ENCODE data around the gene RAB11A.

The RAB11A gene

GRCh38 chr15:65834603-65835282 is 34.5 kb upstream of the RAB11A start:
- DNase-seq (ENCODE audit: low read depth, low spot score) = no peak
- in situ Hi-C loops (cut with HindIII; ENCODE audit: low sequenced_read_pairs) = no loop called here
- TF ChIP-seq, protein P1, sequence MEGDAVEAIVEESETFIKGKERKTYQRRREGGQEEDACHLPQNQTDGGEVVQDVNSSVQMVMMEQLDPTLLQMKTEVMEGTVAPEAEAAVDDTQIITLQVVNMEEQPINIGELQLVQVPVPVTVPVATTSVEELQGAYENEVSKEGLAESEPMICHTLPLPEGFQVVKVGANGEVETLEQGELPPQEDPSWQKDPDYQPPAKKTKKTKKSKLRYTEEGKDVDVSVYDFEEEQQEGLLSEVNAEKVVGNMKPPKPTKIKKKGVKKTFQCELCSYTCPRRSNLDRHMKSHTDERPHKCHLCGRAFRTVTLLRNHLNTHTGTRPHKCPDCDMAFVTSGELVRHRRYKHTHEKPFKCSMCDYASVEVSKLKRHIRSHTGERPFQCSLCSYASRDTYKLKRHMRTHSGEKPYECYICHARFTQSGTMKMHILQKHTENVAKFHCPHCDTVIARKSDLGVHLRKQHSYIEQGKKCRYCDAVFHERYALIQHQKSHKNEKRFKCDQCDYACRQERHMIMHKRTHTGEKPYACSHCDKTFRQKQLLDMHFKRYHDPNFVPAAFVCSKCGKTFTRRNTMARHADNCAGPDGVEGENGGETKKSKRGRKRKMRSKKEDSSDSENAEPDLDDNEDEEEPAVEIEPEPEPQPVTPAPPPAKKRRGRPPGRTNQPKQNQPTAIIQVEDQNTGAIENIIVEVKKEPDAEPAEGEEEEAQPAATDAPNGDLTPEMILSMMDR (IDR thresholded peaks at IDR 0.05; ENCODE audit: low read depth, low read length) = no peak
- no peak overlapping the region for H3K4me3 ChIP-seq (ENCODE audit: low read depth, low read length)

GRCh38 chr15:65835447-65835846 is 33.8 kb upstream of the RAB11A start:
- TF ChIP-seq, protein P1 (IDR thresholded peaks at IDR 0.05; ENCODE audit: low read depth, low read length) = no peak
- H3K4me3 ChIP-seq (ENCODE audit: low read depth, low read length) = no peak overlapping the region
- DNase-seq (ENCODE audit: low read depth, low spot score) = no peak
- in situ Hi-C loops (cut with HindIII; ENCODE audit: low sequenced_read_pairs) = no loop called here

GRCh38 chr15:65836665-65837064 is 32.6 kb upstream of the RAB11A start:
- TF ChIP-seq, protein P1 (IDR thresholded peaks at IDR 0.05; ENCODE audit: low read depth, low read length) = no peak
- in situ Hi-C loops (cut with HindIII; ENCODE audit: low sequenced_read_pairs) = no loop called here
- no peak overlapping the region for H3K4me3 ChIP-seq (ENCODE audit: low read depth, low read length)
- no peak for DNase-seq (ENCODE audit: low read depth, low spot score)

- in situ Hi-C loops (cut with HindIII; ENCODE audit: low sequenced_read_pairs) = no loop called here
- TF ChIP-seq, protein P1 (IDR thresholded peaks at IDR 0.05; ENCODE audit: low read depth, low read length) = no peak
- DNase-seq (ENCODE audit: low read depth, low spot score) = no peak
- no peak overlapping the region for H3K4me3 ChIP-seq (ENCODE audit: low read depth, low read length)
These were observed 31.7 kb upstream of the RAB11A start for GRCh38 chr15:65837301-65838294.

GRCh38 chr15:65839354-65839901 is 29.9 kb upstream of the RAB11A start:
- H3K4me3 ChIP-seq (ENCODE audit: low read depth, low read length) = no peak overlapping the region
- TF ChIP-seq, protein P1 (IDR thresholded peaks at IDR 0.05; ENCODE audit: low read depth, low read length) = no peak
- no peak for DNase-seq (ENCODE audit: low read depth, low spot score)
- in situ Hi-C loops (cut with HindIII; ENCODE audit: low sequenced_read_pairs) = no loop called here

GRCh38 chr15:65839985-65840384 is 29.3 kb upstream of the RAB11A start:
- in situ Hi-C loops (cut with HindIII; ENCODE audit: low sequenced_read_pairs) = no loop called here
- no peak overlapping the region for H3K4me3 ChIP-seq (ENCODE audit: low read depth, low read length)
- DNase-seq (ENCODE audit: low read depth, low spot score) = no peak
- TF ChIP-seq, protein P1 (IDR thresholded peaks at IDR 0.05; ENCODE audit: low read depth, low read length) = no peak

Measured in astrocyte of the spinal cord (primary cell).